Activated T-helper 17 cell treated with anti-CD3 and anti-CD28 coated beads, Interleukin-2, amount 50 U/mL, for 72 hours (primary cell): ENCODE measurements around the gene ZNF436. TPM values are rescaled to one million over a fixed set of nuclear protein-coding genes. Genes with fewer than 3 reads are reported as not detected.

Source experiments
- ATAC-seq: fragments of 150-1000 bp; cut with Tn5 transposase; replicated peaks from 2 replicates; pipeline ENCODE4 v1.10.0; 2021; ENCODE audit warnings: mild to moderate bottlenecking, moderate library complexity
- H3K27ac Mint-ChIP-seq: one replicate; pipeline ENCODE4 v1.8.0; 2022; ENCODE audit warnings: mixed read lengths
- H3K27me3 Mint-ChIP-seq: one replicate; pipeline ENCODE4 v1.8.0; 2022; ENCODE audit warnings: mixed read lengths
- H3K36me3 Mint-ChIP-seq: one replicate; pipeline ENCODE4 v1.8.0; 2022; ENCODE audit warnings: low read depth, mild to moderate bottlenecking, mixed read lengths
- H3K4me1 Mint-ChIP-seq: one replicate; pipeline ENCODE4 v1.8.0; 2022; ENCODE audit warnings: mixed read lengths
- H3K4me3 Mint-ChIP-seq: one replicate; pipeline ENCODE4 v1.8.0; 2022; ENCODE audit warnings: mild to moderate bottlenecking, mixed read lengths
- H3K9me3 Mint-ChIP-seq: one replicate; pipeline ENCODE4 v1.8.0; 2022; ENCODE audit warnings: mixed read lengths
- total RNA-seq, 2 donors: library from RNA; stranded (reverse); gene quantifications; one replicate each; pipeline ENCODE4 v1.2.3, GENCODE V29; 2022

The ZNF436 gene
- total RNA-seq, 2 donors from 2014 or later = 4.7 to 10.7 TPM

DNA sequence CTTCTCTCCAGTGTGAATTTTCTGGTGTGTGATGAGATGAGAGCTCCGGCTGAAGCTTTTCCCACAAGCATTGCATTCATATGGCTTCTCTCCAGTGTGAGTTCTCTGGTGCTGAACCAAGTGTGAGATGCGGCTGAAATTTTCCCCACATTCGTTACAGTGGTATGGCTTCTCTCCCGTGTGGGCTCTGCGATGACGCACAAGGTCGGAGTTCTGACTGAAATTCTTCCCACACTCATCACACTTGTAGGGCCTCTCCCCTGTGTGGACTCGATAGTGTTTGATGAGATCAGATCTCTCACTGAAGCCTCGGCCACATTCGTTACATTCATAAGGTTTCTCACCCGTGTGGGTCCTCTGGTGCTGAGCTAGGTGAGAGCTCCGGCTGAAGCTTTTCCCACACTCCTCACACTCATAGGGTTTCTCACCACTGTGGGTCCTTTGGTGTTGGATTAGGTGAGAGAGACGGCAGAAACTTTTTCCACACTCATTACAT, 7.4 kb downstream of the ZNF436 start:
- H3K27ac Mint-ChIP-seq = no peak overlapping the region
- ATAC-seq = no peak
- peaks cover 21% of the 10 kb centered on the region for H3K9me3 Mint-ChIP-seq
- no peaks in the 10 kb centered on the region for H3K27me3 Mint-ChIP-seq
- no peak overlapping the region for H3K4me3 Mint-ChIP-seq
- H3K36me3 Mint-ChIP-seq = peaks cover 79% of the 10 kb centered on the region
- peaks cover 8% of the 10 kb centered on the region for H3K4me1 Mint-ChIP-seq

DNA sequence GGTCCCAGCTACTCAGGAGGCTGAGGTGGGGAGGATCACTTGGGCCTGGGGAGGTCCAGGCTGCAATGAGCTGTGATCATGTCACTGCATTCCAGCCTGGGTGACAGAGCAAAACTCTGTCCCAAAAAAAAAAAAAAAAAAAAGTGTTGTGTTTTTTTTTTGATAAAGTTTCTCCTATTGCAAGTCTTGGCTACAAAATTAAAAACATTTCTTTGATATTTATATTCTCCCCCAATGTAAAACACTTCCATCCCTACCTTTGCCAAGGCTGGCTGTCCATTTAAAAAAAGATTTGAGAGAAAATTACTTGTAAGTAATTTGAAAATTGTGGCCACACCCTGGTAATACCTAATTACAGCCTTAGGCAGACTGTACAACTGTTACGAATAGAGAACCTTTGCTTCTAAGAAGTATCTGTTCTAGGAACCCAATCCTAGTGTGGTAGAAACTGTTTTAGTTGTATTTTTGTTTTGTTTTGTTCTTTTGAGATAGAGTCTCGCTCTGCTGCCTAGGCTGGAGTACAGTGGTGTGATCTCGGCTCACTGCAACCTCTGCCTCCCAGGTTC, 11.2 kb downstream of the ZNF436 start:
- no peaks in the 10 kb centered on the region for H3K27me3 Mint-ChIP-seq
- peaks cover 45% of the 10 kb centered on the region for H3K36me3 Mint-ChIP-seq
- ATAC-seq = no peak
- no peaks in the 10 kb centered on the region for H3K4me1 Mint-ChIP-seq
- H3K27ac Mint-ChIP-seq = no peak overlapping the region
- peaks cover 21% of the 10 kb centered on the region for H3K9me3 Mint-ChIP-seq
- no peak overlapping the region for H3K4me3 Mint-ChIP-seq

DNA sequence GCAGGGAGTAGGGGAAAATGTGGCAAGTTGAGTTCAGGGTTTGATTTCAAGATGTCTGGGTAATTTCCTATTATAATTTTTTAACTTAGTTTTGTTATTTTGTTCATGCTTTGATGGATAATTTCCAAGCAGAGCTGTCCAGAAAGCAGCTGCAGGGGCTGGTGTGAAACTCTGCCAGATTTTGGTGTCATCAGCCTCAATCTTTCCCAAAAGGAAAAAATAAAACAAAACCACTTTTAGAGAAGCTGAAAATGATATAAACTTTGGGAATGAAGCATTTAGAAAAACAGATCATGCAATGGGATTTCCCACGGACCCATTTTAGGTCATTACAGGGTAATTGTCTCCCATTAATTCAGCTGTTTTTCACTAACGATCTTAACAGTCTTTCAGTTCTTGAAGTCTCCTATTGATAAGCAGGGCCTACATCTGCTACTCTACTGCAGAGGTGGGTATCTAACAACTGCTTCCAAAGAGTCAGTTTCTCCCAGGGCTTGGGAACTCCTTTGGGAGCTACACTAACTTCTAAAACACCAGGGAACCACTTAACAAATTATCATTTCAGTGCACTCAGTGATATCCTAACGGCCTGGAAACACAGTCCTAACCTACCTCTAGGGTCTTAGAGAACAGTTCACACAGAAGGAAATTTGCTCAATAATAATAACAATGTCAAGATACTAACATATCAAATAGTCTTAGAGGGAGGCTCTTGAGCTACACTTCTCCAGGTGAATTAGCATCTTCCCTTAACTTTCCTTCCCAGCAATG, 12.3 kb downstream of the ZNF436 start:
- Mint-ChIP-seq H3K27ac (no peak overlapping the region), H3K36me3 (peaks cover 34% of the 10 kb centered on the region), H3K4me1 (no peaks in the 10 kb centered on the region), H3K27me3 (no peaks in the 10 kb centered on the region), H3K4me3 (no peak overlapping the region), H3K9me3 (peaks cover 13% of the 10 kb centered on the region)
- no peak for ATAC-seq

DNA sequence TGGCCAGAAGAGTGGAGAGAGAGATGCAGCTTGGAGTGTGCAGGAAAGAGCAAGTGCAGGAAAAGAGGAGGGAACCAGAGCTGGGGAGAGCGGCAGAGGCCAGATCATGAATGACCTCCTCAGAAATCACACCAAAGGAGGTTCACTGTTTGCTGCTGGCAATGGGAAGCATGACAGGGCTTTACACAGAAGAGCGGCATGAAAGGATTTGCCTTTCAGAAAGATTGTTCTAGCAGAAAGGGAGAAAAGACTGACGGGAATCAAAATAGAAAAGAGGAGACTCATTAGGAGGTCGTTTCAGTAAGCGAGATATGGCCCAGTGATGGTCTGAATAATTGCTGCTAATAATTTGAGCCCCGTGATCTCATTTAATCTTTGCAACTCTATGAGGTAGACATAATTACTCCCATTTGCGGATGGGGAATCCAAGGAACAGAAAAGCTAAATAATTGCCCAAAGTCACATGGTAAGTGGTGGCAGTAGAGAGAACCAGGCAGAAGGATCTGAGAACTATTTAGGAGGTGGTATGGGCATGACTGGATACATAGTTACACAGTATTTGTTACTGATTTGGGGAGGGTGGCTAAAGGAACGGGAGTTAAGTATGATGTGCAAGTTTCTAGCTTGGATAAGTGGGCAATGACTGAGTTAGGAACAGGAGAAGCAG, 13.0 kb downstream of the ZNF436 start:
- no peak for ATAC-seq
- Mint-ChIP-seq H3K4me1 (no peaks in the 10 kb centered on the region), H3K4me3 (no peak overlapping the region), H3K27me3 (no peaks in the 10 kb centered on the region), H3K27ac (no peak overlapping the region), H3K9me3 (peaks cover 9% of the 10 kb centered on the region), H3K36me3 (peaks cover 27% of the 10 kb centered on the region)

DNA sequence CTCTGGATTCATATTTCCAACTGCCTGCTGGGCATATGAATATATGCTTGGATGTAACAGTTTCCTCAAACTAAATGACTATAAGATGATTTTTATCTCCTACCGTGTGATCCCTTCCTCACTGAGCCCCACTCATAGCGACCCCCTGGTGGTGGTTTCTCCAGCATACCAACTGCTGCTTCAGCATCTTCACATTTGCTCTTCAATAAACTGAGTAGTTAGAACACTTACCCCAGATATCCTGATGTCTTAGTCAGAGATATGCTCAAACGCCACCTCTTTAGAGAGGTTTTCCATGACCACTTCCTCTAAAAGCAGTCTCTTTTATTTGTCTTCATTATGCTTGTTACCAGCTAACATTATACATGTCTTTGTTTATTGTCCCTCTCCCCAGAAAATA, 15.4 kb downstream of the ZNF436 start:
- ATAC-seq = no peak
- Mint-ChIP-seq H3K4me3 (no peak overlapping the region), H3K27ac (no peak overlapping the region), H3K9me3 (no peaks in the 10 kb centered on the region), H3K4me1 (no peaks in the 10 kb centered on the region), H3K36me3 (peaks cover 5% of the 10 kb centered on the region), H3K27me3 (no peaks in the 10 kb centered on the region)

DNA sequence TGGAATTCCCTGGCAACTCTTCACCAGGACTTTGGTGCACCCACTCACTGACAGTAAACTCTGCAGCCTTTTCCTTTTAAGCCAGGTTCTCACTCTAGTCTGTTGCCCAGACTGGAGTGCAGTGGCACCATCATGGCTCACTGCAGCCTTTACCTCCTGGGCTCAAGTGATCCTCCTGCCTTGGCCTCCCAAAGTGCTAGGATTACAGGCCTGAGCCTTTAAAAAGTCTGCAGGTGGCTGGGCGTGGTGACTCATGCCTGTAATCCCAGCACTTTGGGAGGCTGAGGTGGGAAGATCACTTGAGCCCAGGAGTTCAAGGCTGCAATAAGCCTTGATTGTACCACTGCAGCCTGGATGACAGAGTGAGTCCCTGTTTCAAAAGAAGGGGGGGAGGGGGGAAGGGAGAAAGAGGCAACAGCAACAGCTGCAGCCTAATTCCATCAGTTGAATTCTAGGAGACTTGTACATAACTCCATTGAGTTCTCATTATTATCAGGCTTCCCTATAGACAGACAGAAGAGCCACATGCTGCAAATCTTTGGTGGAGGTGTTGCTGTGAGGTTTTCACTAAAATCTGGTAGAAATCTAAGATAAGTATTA, 17.4 kb downstream of the ZNF436 start:
- Mint-ChIP-seq H3K4me1 (no peaks in the 10 kb centered on the region), H3K27me3 (no peaks in the 10 kb centered on the region), H3K9me3 (no peaks in the 10 kb centered on the region), H3K27ac (no peak overlapping the region), H3K36me3 (no peaks in the 10 kb centered on the region), H3K4me3 (no peak overlapping the region)
- ATAC-seq = no peak

DNA sequence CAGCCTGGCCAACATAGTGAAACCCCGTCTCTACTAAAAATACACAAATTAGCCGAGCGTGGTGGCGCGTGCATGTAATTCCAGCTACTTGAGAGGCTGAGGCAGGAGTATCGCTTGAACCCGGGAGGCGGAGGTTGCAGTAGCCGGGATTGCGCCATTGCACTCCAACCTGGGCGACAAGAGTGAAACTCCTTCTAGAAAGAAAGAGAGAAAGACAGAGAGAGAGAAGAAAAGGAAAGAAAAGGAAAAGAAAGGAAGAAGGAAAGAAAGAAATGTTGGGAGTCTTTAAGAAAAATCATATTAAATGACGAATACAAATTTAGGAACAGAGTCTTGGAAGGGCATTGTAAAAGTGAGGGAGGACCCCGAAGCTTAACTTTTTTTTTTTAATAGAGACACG, 23.7 kb downstream of the ZNF436 start:
- Mint-ChIP-seq H3K9me3 (no peaks in the 10 kb centered on the region), H3K36me3 (peaks cover 26% of the 10 kb centered on the region), H3K27ac (no peak overlapping the region), H3K4me1 (peaks cover 21% of the 10 kb centered on the region), H3K27me3 (no peaks in the 10 kb centered on the region), H3K4me3 (no peak overlapping the region)
- ATAC-seq = no peak

DNA sequence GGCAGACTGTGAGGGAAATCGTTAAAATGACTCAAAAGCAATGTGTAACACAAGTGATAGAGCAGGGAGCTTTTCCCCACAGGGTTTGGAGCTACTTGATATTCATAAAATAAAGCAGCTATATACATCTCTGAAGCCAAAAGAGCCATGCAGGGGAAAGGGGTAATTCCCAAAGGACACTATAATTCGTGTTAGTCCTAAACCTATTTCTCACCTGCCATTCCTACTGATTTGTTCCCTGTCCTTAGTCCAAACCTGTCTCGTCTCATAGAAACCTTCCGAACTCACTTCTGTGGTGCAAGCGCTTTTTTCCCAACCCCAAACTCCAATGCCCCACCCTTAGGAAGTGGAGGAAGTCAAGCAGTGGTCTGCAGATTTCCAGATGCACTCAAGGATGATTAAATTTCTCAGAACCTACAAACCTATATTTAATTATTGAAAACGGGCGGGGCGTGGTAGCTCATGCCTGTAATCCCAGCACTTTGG, 24.6 kb downstream of the ZNF436 start:
- Mint-ChIP-seq H3K4me3 (peak overlapping the region; percentile 99), H3K27me3 (no peaks in the 10 kb centered on the region), H3K4me1 (peaks cover 30% of the 10 kb centered on the region), H3K27ac (peak overlapping the region; percentile 98), H3K36me3 (peaks cover 35% of the 10 kb centered on the region), H3K9me3 (no peaks in the 10 kb centered on the region)
- ATAC-seq = no peak

DNA sequence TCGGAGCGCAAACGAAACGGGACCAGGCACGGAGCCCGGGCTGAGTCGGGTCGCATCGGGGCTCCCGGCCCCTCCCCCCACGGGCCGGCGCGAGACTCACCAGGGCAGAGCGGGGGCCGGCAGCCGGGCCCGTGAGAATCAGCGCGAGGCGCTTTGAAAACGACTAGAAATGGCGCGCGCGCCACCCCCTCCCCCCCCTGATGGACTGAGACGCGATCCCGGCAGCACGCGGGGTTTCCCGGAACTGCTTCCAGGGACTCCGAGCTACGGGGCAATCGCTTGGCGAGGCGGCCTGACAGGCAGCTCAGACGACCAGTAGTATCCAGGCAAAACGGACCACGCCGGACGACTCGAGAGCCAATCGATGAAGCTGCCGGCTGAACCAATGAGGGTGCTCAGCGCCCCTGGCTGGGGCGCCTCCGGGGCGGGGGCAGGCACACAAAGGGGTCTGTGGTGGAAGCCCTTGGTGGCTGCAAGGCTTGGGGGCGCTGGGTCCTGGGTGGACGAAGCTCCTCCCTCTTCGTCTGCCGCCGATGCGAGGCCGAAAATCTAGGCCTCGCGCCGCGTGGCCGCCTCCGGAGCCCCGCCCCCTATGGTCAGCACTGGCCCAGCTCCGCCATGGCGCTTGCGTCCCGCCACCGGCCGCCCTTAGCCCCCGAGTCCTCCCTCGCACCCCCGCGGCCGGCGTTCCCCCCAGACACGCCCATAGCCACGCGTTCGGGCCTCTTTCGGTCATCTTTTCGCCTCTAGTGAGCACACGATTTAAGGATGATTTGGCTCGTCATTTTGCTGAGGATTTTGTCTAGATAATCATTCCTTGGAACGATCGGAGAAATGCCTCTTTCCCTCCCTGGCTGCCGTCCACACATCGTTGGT, 25.3 kb downstream of the ZNF436 start, which contains the start of gene HNRNPR:
Gene HNRNPR, minus strand, starts transcription at position 174 of the 876 bp plus-strand sequence. CDS start 3,276 bp downstream, outside the sequence.
- Mint-ChIP-seq H3K27ac (peak within 1 kb of the TSS; percentile 98), H3K4me1 (peaks cover 36% of the 10 kb centered on the region), H3K36me3 (peaks cover 42% of the 10 kb centered on the region), H3K4me3 (peak within 1 kb of the TSS; percentile 99), H3K27me3 (no peaks in the 10 kb centered on the region), H3K9me3 (no peaks in the 10 kb centered on the region)
- ATAC-seq = peak; percentile 95

DNA sequence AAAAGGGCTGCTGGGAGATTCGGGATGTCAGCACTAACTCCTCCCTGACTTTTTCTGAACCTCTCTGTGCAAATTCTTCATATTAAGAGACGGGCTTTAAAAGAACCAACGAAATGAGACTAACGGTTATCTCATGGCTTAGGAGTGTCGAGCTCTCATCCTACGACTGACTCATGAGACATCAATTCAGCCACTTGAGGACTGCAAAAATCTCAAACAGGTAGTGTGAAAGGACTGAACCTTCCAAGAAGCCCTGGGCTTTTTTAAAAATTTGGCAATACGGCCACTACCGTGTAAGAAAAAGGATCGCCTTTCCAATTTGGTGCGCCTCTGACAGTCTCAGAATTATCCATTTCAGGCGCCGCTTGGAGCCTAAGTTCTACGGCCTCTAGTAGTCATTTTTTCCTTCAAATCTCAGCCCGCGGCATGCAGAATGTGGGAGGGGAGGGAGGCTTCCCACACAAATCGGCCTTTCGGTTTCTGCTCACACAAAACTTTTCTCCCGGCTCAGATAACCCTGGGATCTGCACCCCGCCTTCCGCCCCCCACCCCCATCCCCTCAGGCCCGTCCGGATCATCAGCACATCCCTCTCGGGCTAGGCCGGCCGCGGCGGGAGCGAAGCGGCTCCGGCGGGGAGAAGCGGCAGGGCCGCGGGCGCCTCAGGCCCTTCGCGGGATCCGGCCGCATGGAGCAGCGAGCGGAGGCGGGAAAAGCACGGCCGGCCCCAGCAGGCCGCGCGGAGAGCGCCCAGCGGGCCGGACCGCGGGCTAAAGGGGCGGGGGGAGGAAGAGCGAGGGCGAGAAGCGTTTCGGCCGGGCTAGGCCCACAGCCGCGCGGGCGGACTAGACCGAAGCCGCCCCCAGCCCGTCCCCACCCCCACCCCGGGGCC, 26.2 kb downstream of the ZNF436 start:
- H3K9me3 Mint-ChIP-seq = no peaks in the 10 kb centered on the region
- peaks cover 41% of the 10 kb centered on the region for H3K4me1 Mint-ChIP-seq
- peak overlapping the region; percentile 99 for H3K4me3 Mint-ChIP-seq
- H3K36me3 Mint-ChIP-seq = peaks cover 51% of the 10 kb centered on the region
- ATAC-seq = peak; percentile 28
- H3K27ac Mint-ChIP-seq = peak overlapping the region; percentile 98
- H3K27me3 Mint-ChIP-seq = no peaks in the 10 kb centered on the region

DNA sequence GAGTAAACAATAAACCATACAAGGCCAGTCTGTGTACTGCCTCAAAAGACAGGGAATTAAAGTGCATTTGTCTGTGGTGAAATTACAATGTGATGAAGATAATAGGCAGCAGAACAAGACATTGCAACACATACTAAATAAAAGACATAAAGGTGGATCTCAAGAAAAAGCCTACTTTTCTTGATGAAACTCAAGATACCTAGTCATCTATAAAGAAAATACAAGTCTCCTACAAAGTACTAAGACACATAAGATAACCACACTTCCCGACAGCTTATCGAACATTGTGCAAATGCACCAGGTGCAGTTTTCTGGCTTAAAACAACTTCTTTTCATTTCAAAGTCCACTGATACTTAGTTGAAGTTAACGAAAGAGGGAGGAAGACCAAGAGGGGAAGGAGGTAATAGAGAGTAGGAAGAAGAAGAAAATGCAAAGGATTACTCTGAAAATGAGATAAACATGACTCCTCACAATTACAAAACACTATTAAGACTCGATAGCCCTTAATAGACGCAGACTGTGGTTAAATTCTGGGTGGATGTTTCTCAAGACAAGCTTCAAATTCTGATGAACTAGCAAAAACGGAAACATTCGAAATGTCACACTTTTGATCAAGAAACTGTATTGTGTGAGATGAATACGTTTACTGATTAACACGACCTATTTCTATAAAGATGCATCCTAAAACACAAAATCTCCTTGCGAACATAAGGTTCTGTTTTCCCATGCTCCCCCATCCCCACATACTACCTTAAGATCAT, 27.5 kb downstream of the ZNF436 start:
- H3K36me3 Mint-ChIP-seq = peaks cover 64% of the 10 kb centered on the region
- H3K4me1 Mint-ChIP-seq = peaks cover 48% of the 10 kb centered on the region
- peak overlapping the region; percentile 99 for H3K4me3 Mint-ChIP-seq
- peak overlapping the region; percentile 94 for H3K27ac Mint-ChIP-seq
- no peaks in the 10 kb centered on the region for H3K27me3 Mint-ChIP-seq
- no peaks in the 10 kb centered on the region for H3K9me3 Mint-ChIP-seq
- ATAC-seq = no peak

DNA sequence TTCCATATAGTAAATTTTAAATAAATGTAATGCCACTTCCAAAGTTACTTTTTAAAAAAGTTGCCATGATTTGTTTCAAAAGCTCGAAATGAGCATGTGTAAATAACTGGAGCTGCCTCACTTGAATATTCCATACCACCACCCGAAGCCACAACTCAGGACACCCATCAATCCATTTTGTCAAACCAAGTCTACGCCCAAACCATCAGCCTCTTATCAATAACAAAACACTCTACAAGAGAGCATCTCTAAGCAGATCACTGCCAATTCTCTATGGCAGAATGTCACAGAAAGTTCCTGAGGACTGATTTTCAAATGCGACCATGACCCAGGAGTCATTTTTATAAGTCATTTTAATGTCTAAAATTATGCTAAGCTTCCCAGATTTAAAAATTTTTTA, 30.0 kb downstream of the ZNF436 start:
- H3K36me3 Mint-ChIP-seq = peaks cover 88% of the 10 kb centered on the region
- H3K27ac Mint-ChIP-seq = peak overlapping the region; percentile 94
- H3K4me3 Mint-ChIP-seq = peak overlapping the region; percentile 99
- no peaks in the 10 kb centered on the region for H3K9me3 Mint-ChIP-seq
- H3K4me1 Mint-ChIP-seq = peaks cover 43% of the 10 kb centered on the region
- no peak for ATAC-seq
- H3K27me3 Mint-ChIP-seq = no peaks in the 10 kb centered on the region
